H1 (cell line): ENCODE data around the gene SLC39A11. TPM values are rescaled to one million over a fixed set of nuclear protein-coding genes. Genes with fewer than 3 reads are reported as not detected.

Source experiments
- CTCF ChIA-PET: fragments of 300-600 bp; sonication (Branson Sonifier 250); formaldehyde crosslinking; loops from one replicate; lab custom pipeline; 2021; ENCODE audit not compliant: partially characterized antibody; lab: Charles Lee
- POLR2A ChIA-PET: fragments of 300-600 bp; sonication (Branson Sonifier 250); formaldehyde crosslinking; loops from one replicate; lab custom pipeline; 2021; ENCODE audit warnings: inconsistent platforms; ENCODE audit not compliant: partially characterized antibody; lab: Charles Lee
- DNase-seq, 2 experiments: peaks; one replicate each; pipeline versions ENCODE4 v3.0.0 to v3.0.0-alpha.2; 2010 to 2022; ENCODE audit warnings: low spot score in 2 of 2, low read depth in 1 of 2, mixed read lengths in 1 of 2
- FAIRE-seq: peaks from 2 replicates; lab custom pipeline; 2011; peaks lifted over from hg19 to GRCh38; lab: Jason Lieb, UNC
- H2AFZ ChIP-seq: 2 replicates; pipeline ENCODE4 v1.8.1; 2012; ENCODE audit warnings: low read length, inconsistent platforms
- H2AK5ac ChIP-seq: 2 replicates; pipeline ENCODE4 v1.6.1; 2013; ENCODE audit warnings: low read depth, low read length
- H2BK120ac ChIP-seq: replicated peaks from 2 replicates; pipeline ENCODE3; 2013; ENCODE audit warnings: low read depth, low read length, inconsistent platforms
- H2BK12ac ChIP-seq: 2 replicates; pipeline ENCODE4 v1.6.1; 2013; ENCODE audit warnings: low read depth, low read length
- H2BK15ac ChIP-seq: 2 replicates; pipeline ENCODE4 v1.6.1; 2013; ENCODE audit warnings: low read length
- H2BK20ac ChIP-seq: 2 replicates; pipeline ENCODE4 v1.6.1; 2013; ENCODE audit warnings: low read length
- H2BK5ac ChIP-seq: 2 replicates; pipeline ENCODE4 v1.6.1; 2013; ENCODE audit warnings: low read depth, low read length
- H3K14ac ChIP-seq: 2 replicates; pipeline ENCODE4 v1.6.1; 2013; ENCODE audit warnings: inconsistent platforms; ENCODE audit not compliant: insufficient read length
- H3K18ac ChIP-seq: 2 replicates; pipeline ENCODE4 v1.6.1; 2013; ENCODE audit warnings: low read length; ENCODE audit errors: extremely low read depth
- H3K23ac ChIP-seq: 2 replicates; pipeline ENCODE4 v1.6.1; 2013; ENCODE audit warnings: inconsistent platforms; ENCODE audit not compliant: insufficient read length
- H3K23me2 ChIP-seq: 2 replicates; pipeline ENCODE4 v1.6.1; 2013; ENCODE audit warnings: low read depth, low read length
- H3K27ac ChIP-seq: 2 replicates; pipeline ENCODE4 v1.6.1; 2011; ENCODE audit warnings: low read depth, low read length, inconsistent platforms
- H3K27me3 ChIP-seq, 4 experiments: replicated peaks in 1 of 4; 1 replicate in 1 of 4; 2 replicates in 3 of 4; pipeline versions ENCODE4 v1.6.1 to v1.8.1; 2011 to 2013; ENCODE audit warnings: low read length in 3 of 4, mild to moderate bottlenecking in 3 of 4, inconsistent platforms in 2 of 4, mixed read lengths in 2 of 4, moderate library complexity in 1 of 4; ENCODE audit not compliant: control insufficient read depth in 3 of 4, insufficient read depth in 3 of 4; ENCODE audit errors: extremely low read depth in 1 of 4
- H3K36me3 ChIP-seq, 4 experiments: 2 replicates each; pipeline versions ENCODE4 v1.6.1 to v1.8.1; 2011 to 2013; ENCODE audit warnings: mild to moderate bottlenecking in 4 of 4, low read length in 3 of 4, moderate library complexity in 2 of 4, control low read depth in 1 of 4, inconsistent platforms in 1 of 4; ENCODE audit not compliant: insufficient read depth in 4 of 4, control insufficient read depth in 2 of 4
- H3K4ac ChIP-seq: replicated peaks from 2 replicates; pipeline ENCODE3; 2013; ENCODE audit warnings: low read length, low read depth, mixed read lengths, inconsistent platforms; ENCODE audit not compliant: insufficient read length
- H3K4me1 ChIP-seq, 4 experiments: replicated peaks in 1 of 4; 1 replicate in 1 of 4; 2 replicates in 3 of 4; pipeline versions ENCODE4 v1.6.1 to v1.8.1; 2011 to 2013; ENCODE audit warnings: low read length in 3 of 4, inconsistent platforms in 2 of 4, mixed read lengths in 1 of 4; ENCODE audit not compliant: insufficient read depth in 4 of 4, control insufficient read depth in 3 of 4
- H3K4me2 ChIP-seq, 2 experiments: 2 replicates each; pipeline versions ENCODE4 v1.6.1 to v1.8.1; 2011 to 2013; ENCODE audit warnings: low read depth in 2 of 2, low read length in 2 of 2, control low read depth in 1 of 2, inconsistent platforms in 1 of 2, mild to moderate bottlenecking in 1 of 2; ENCODE audit not compliant: insufficient read depth in 1 of 2
- H3K4me3 ChIP-seq, 4 experiments: fragments of 200-600, 300-600 bp in 1 of 4; sonication (generic), shearing (Covaris generic), sonication (Bioruptor Twin) in 1 of 4; 2 replicates each; pipeline versions ENCODE4 v1.5.1 to v1.8.1; 2011 to 2016; ENCODE audit warnings: low read length in 4 of 4, low read depth in 3 of 4, control low read depth in 2 of 4, inconsistent platforms in 2 of 4, mild to moderate bottlenecking in 2 of 4, mixed read lengths in 1 of 4, moderate library complexity in 1 of 4; ENCODE audit not compliant: insufficient read depth in 2 of 4; ENCODE audit errors: extremely low read depth in 1 of 4
- H3K56ac ChIP-seq: replicated peaks from 2 replicates; pipeline ENCODE3; 2013; ENCODE audit warnings: low read depth, mild to moderate bottlenecking, mixed read lengths, low read length, inconsistent platforms; ENCODE audit not compliant: insufficient read length
- H3K79me1 ChIP-seq: 2 replicates; pipeline ENCODE4 v1.6.1; 2013; ENCODE audit warnings: low read depth, low read length, control low read depth
- H3K79me2 ChIP-seq, 2 experiments: 2 replicates each; pipeline versions ENCODE4 v1.6.1 to v1.8.1; 2012 to 2013; ENCODE audit warnings: low read length in 2 of 2, mild to moderate bottlenecking in 2 of 2, inconsistent platforms in 1 of 2; ENCODE audit not compliant: insufficient read depth in 2 of 2, control insufficient read depth in 1 of 2
- H3K9ac ChIP-seq, 4 experiments: replicated peaks in 1 of 4; 1 replicate in 1 of 4; 2 replicates in 3 of 4; pipeline versions ENCODE4 v1.6.1 to v1.8.1; 2011 to 2013; ENCODE audit warnings: low read depth in 3 of 4, low read length in 3 of 4, control low read depth in 2 of 4, mild to moderate bottlenecking in 2 of 4, moderate library complexity in 2 of 4, inconsistent platforms in 1 of 4; ENCODE audit errors: extremely low read depth in 1 of 4
- H3K9me3 ChIP-seq, 2 experiments: 2 replicates each; pipeline versions ENCODE4 v1.6.1 to v1.8.1; 2012 to 2013; ENCODE audit warnings: mild to moderate bottlenecking in 2 of 2, moderate library complexity in 2 of 2, control low read depth in 1 of 2, inconsistent platforms in 1 of 2, low read depth in 1 of 2, low read length in 1 of 2, mixed read lengths in 1 of 2; ENCODE audit not compliant: insufficient read depth in 2 of 2
- H4K20me1 ChIP-seq, 2 experiments: replicated peaks in 1 of 2; 2 replicates each; pipeline versions ENCODE3 to v1.8.1; 2011 to 2013; ENCODE audit warnings: inconsistent platforms in 2 of 2, low read length in 2 of 2, mild to moderate bottlenecking in 1 of 2; ENCODE audit not compliant: insufficient read depth in 2 of 2, control insufficient read depth in 1 of 2
- H4K5ac ChIP-seq: 2 replicates; pipeline ENCODE4 v1.6.1; 2013; ENCODE audit warnings: low read length, low read depth, mixed read lengths, inconsistent platforms; ENCODE audit not compliant: insufficient read length
- H4K8ac ChIP-seq: 2 replicates; pipeline ENCODE4 v1.8.0; 2013; ENCODE audit warnings: mild to moderate bottlenecking, moderate library complexity, low read length, inconsistent platforms; ENCODE audit not compliant: insufficient read depth; ENCODE audit errors: extremely low read depth
- H4K91ac ChIP-seq: replicated peaks from 2 replicates; pipeline ENCODE3; 2013; ENCODE audit warnings: low read length, mixed read lengths, inconsistent platforms; ENCODE audit not compliant: insufficient read length
- KDM1A ChIP-seq: fragments of 200-600, 300-600 bp; sonication (generic); IDR thresholded peaks from 2 replicates; pipeline ENCODE4 v1.7.1; 2016; ENCODE audit warnings: mild to moderate bottlenecking, low read length, borderline replicate concordance
- MAFK ChIP-seq: IDR thresholded peaks from 2 replicates; pipeline ENCODE4 v1.6.1; 2012; ENCODE audit warnings: low read depth, mild to moderate bottlenecking, improper control_type of control experiment, low read length
- WGBS, 2 experiments: shearing (Covaris generic) in 1 of 2; methylation state at CpG; one replicate each; pipeline versions ENCODE4 v1.1.6 to v1.1.7; 2013 to 2015; ENCODE audit warnings: low lambda C conversion rate in 2 of 2, mixed read lengths in 2 of 2, inconsistent platforms in 1 of 2, low coverage in 1 of 2, missing lambda C conversion rate in 1 of 2; ENCODE audit not compliant: insufficient replicate concordance in 2 of 2, insufficient coverage in 1 of 2, insufficient read length in 1 of 2; ENCODE audit errors: extremely low coverage in 1 of 2, missing lambda C conversion rate in 1 of 2; 5-methylcytosine and 5-hydroxymethylcytosine counted together
- polyA plus RNA-seq, 7 experiments: library from polyadenylated mRNA; depleted of rRNA in 3 of 7; stranded (reverse) in 5 of 7; unstranded in 2 of 7; fragments of >200 nt in 5 of 7; fragments of 200-250 nt in 2 of 7; gene quantifications; 1 replicate in 5 of 7; 2 replicates in 1 of 7; 4 replicates in 1 of 7; pipeline versions ENCODE4 v1.2.1 to v1.2.3, GENCODE V29; 2011 to 2013; ENCODE audit warnings: missing spikeins in 2 of 7, mixed read lengths in 2 of 7
- total RNA-seq: library from RNA; stranded (reverse); fragmentation: NEBNext Ultra II Directional; extraction: Animal tissue kit (Norgen Biotek cat#: 25700); gene quantifications from 2 replicates; pipeline ENCODE4 v1.2.1, GENCODE V29; 2021

The SLC39A11 gene
- total and polyA plus RNA-seq, 2 of the 8 experiments (the other 6 are each of a cell fraction or from before 2014, with no cell fraction given) = 12.2 to 19.6 TPM

DNA sequence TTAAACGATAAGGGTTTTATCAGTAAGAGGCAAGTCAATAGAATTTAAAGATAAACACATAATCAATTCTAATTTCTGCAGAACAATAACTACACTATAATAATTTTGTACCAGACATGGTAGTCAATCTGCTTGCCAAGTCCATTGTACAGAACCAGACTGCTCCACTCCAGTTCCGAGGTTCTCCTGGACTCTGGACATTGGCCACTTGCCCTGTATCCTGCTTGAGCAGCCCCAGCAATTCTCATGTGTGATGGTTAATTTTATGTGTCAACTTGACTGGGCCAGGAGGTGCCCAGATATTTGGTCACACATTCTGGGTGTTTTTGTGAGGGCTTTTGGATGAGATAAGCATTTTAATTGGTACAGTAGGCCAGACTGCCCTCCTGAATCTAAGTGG, 384.6 kb downstream of the SLC39A11 start:
- H3K4me3 ChIP-seq = no peak overlapping the region
- 95% methylated on average over 2 of the region's 2 CpGs; no CpG with 5 or more reads in 1 of the 2 experiments for WGBS, 2 experiments
- TF ChIP-seq MAFK (no peak), KDM1A (no peak)

More for the DNA sequence above, 384.6 kb downstream of the SLC39A11 start:
- Histone ChIP-seq H3K23me2 (no peaks in the 10 kb centered on the region), H2BK120ac (no peak overlapping the region), H3K79me2 (no peaks in the 10 kb centered on the region), H2BK15ac (no peak overlapping the region), H2AK5ac (no peak overlapping the region), H3K14ac (no peak overlapping the region), H2BK20ac (no peak overlapping the region), H3K4me1 (no peaks in the 10 kb centered on the region), H4K20me1 (no peaks in the 10 kb centered on the region), H3K56ac (no peak overlapping the region), H2BK5ac (no peak overlapping the region), H3K27me3 (no peaks in the 10 kb centered on the region; a peak in 1 of 7 replicates), H4K5ac (no peak overlapping the region), H2AFZ (no peak overlapping the region), H3K27ac (no peak overlapping the region), H3K23ac (no peak overlapping the region), H2BK12ac (no peak overlapping the region), H3K4ac (no peak overlapping the region), H3K18ac (no peak overlapping the region), H3K9ac (no peak overlapping the region), H4K91ac (no peak overlapping the region), H3K36me3 (no peaks in the 10 kb centered on the region), H4K8ac (no peak overlapping the region), H3K79me1 (no peaks in the 10 kb centered on the region), H3K9me3 (peaks cover 0 to 4% of the 10 kb centered on the region in 2 experiments; a peak in 1 of 4 replicates), H3K4me2 (no peak overlapping the region)
- DNase-seq (no peak), FAIRE-seq (no peak)
- POLR2A ChIA-PET = no interaction called here
- CTCF ChIA-PET = no interaction called here
